CD14-positive monocyte (primary cell): ENCODE data around the gene ADAR. TPM values are rescaled to one million over a fixed set of nuclear protein-coding genes. Genes with fewer than 3 reads are reported as not detected.

Source experiments
- DNase-seq, 3 donors: peaks; one replicate each; pipeline ENCODE4 v3.0.0-alpha.2; 2011 to 2022
- H2AFZ ChIP-seq: 2 replicates; pipeline ENCODE4 v1.6.0; 2012; ENCODE audit warnings: mild to moderate bottlenecking, low read depth, low read length, inconsistent platforms; ENCODE audit not compliant: insufficient read depth, poor library complexity, severe bottlenecking
- H3K27ac ChIP-seq, 2 donors: 1 replicate in 1 of 2; 2 replicates in 1 of 2; pipeline ENCODE4 v1.5.1; 2012 to 2013; ENCODE audit warnings: low read length in 2 of 2, control low read depth in 1 of 2, inconsistent platforms in 1 of 2, low read depth in 1 of 2, mild to moderate bottlenecking in 1 of 2
- H3K27me3 ChIP-seq, 2 donors: one replicate each; pipeline versions ENCODE4 v1.6.0 to v1.6.1; 2011 to 2013; ENCODE audit warnings: low read length in 2 of 2; ENCODE audit not compliant: control insufficient read depth in 2 of 2, insufficient read depth in 2 of 2
- H3K36me3 ChIP-seq, 2 donors: replicated peaks in 1 of 2; 1 replicate in 1 of 2; 2 replicates in 1 of 2; pipeline versions ENCODE4 v1.5.1 to v1.6.1; 2012 to 2013; ENCODE audit warnings: low read length in 2 of 2, control low read depth in 1 of 2, inconsistent platforms in 1 of 2, mild to moderate bottlenecking in 1 of 2; ENCODE audit not compliant: insufficient read depth in 2 of 2, control insufficient read depth in 1 of 2
- H3K4me1 ChIP-seq, 2 donors: 1 replicate in 1 of 2; 2 replicates in 1 of 2; pipeline versions ENCODE4 v1.5.1 to v1.6.1; 2012 to 2013; ENCODE audit warnings: low read length in 2 of 2, control low read depth in 1 of 2, inconsistent platforms in 1 of 2, mild to moderate bottlenecking in 1 of 2, moderate library complexity in 1 of 2; ENCODE audit not compliant: insufficient read depth in 2 of 2, control insufficient read depth in 1 of 2
- H3K4me2 ChIP-seq: replicated peaks from 2 replicates; pipeline ENCODE3; 2012; ENCODE audit warnings: low read length, moderate library complexity, mild to moderate bottlenecking; ENCODE audit not compliant: poor library complexity, severe bottlenecking; ENCODE audit errors: extremely low read depth
- H3K4me3 ChIP-seq, 3 experiments: fragments of 200-600 bp in 1 of 3; sonication (generic) in 1 of 3; replicated peaks in 1 of 3; 1 replicate in 2 of 3; 2 replicates in 1 of 3; pipeline ENCODE4 v1.5.1; 2011 to 2013; ENCODE audit warnings: low read length in 3 of 3, mild to moderate bottlenecking in 3 of 3, control low read depth in 2 of 3, low read depth in 2 of 3, inconsistent platforms in 1 of 3, moderate library complexity in 1 of 3
- H3K79me2 ChIP-seq: 2 replicates; pipeline ENCODE4 v1.6.0; 2012; ENCODE audit warnings: mild to moderate bottlenecking, control low read depth, inconsistent platforms, low read length, moderate library complexity; ENCODE audit not compliant: insufficient read depth
- H3K9ac ChIP-seq: 2 replicates; pipeline ENCODE4 v1.6.0; 2017; ENCODE audit warnings: low read length, mild to moderate bottlenecking; ENCODE audit not compliant: insufficient read depth, poor library complexity, severe bottlenecking
- H3K9me3 ChIP-seq, 2 donors: replicated peaks in 1 of 2; 1 replicate in 1 of 2; 2 replicates in 1 of 2; pipeline versions ENCODE4 v1.5.1 to v1.6.1; 2012 to 2013; ENCODE audit warnings: low read length in 2 of 2, control low read depth in 1 of 2; ENCODE audit not compliant: control insufficient read depth in 1 of 2, insufficient read depth in 1 of 2
- H4K20me1 ChIP-seq: 2 replicates; pipeline ENCODE4 v1.6.0; 2012; ENCODE audit warnings: mild to moderate bottlenecking, low read length, control low read depth, moderate library complexity; ENCODE audit not compliant: insufficient read depth
- H3K27ac Mint-ChIP-seq, 7 donors: one replicate each; pipeline ENCODE4 v1.8.0; 2020; ENCODE audit warnings: mild to moderate bottlenecking in 7 of 7, mixed read lengths in 7 of 7, moderate library complexity in 6 of 7, inconsistent platforms in 2 of 7
- H3K27me3 Mint-ChIP-seq, 3 donors: one replicate each; pipeline ENCODE4 v1.8.0; 2021 to 2022; ENCODE audit warnings: low read depth in 3 of 3, mild to moderate bottlenecking in 3 of 3, mixed read lengths in 3 of 3, moderate library complexity in 3 of 3, inconsistent platforms in 1 of 3
- H3K36me3 Mint-ChIP-seq, 2 donors: one replicate each; pipeline ENCODE4 v1.8.0; 2020; ENCODE audit warnings: mixed read lengths in 2 of 2, inconsistent platforms in 1 of 2, mild to moderate bottlenecking in 1 of 2
- H3K4me1 Mint-ChIP-seq: one replicate; pipeline ENCODE4 v1.8.0; 2020; ENCODE audit warnings: mild to moderate bottlenecking, mixed read lengths
- H3K4me3 Mint-ChIP-seq, 2 donors: one replicate each; pipeline ENCODE4 v1.8.0; 2020; ENCODE audit warnings: mild to moderate bottlenecking in 2 of 2, mixed read lengths in 2 of 2, moderate library complexity in 1 of 2
- H3K9me3 Mint-ChIP-seq, 7 donors: one replicate each; pipeline ENCODE4 v1.8.0; 2020 to 2022; ENCODE audit warnings: mixed read lengths in 7 of 7, mild to moderate bottlenecking in 6 of 7, moderate library complexity in 6 of 7, inconsistent platforms in 2 of 7
- CTCF ChIP-seq: fragments of 200-600 bp; IDR thresholded peaks from one replicate; pipeline ENCODE4 v1.8.0; 2022; ENCODE audit warnings: antibody characterized with exemption, mild to moderate bottlenecking
- WGBS: methylation state at CpG from one replicate; pipeline ENCODE4 v1.1.5; 2013; ENCODE audit warnings: missing lambda C conversion rate; ENCODE audit not compliant: insufficient coverage; 5-methylcytosine and 5-hydroxymethylcytosine counted together
- intact Hi-C, 2 donors: fragments of 100-400 bp; cut with micrococcal nuclease; formaldehyde crosslinking; loops; one replicate each; pipeline versions ENCODE4 v1.15.0 to v1.15.1; 2023
- polyA plus RNA-seq, 3 donors: library from polyadenylated mRNA; depleted of rRNA in 1 of 3; unstranded in 2 of 3; stranded (reverse) in 1 of 3; fragments of 300-500 nt in 2 of 3; fragments of >200 nt in 1 of 3; fragmentation: Illumina TruSeq in 2 of 3; gene quantifications; 1 replicate in 2 of 3; 2 replicates in 1 of 3; pipeline ENCODE4 v1.2.3, GENCODE V29; 2012 to 2021

The ADAR gene
- polyA plus RNA-seq, 3 donors, result 57.3 to 100 (median 91.6) TPM

GRCh38 chr1:154635171-154635570 is 27.2 kb upstream of the ADAR start:
- Histone ChIP-seq H3K4me3 (no peak overlapping the region), H3K27ac (no peak overlapping the region), H3K27me3 (peaks cover 4 to 8% of the 10 kb centered on the region in 2 donors), H3K9me3 (peaks cover 0 to 4% of the 10 kb centered on the region in 2 donors), H4K20me1 (no peaks in the 10 kb centered on the region), H3K4me1 (no peaks in the 10 kb centered on the region), H3K4me2 (no peak overlapping the region), H3K36me3 (no peaks in the 10 kb centered on the region), H3K9ac (no peak overlapping the region), H3K79me2 (no peaks in the 10 kb centered on the region), H2AFZ (no peak overlapping the region)
- peaks cover 0 to 24% (median 12%) of the 10 kb centered on the region in 7 donors for H3K9me3 Mint-ChIP-seq
- H3K27me3 Mint-ChIP-seq, result peaks cover 11 to 23% (median 17%) of the 10 kb centered on the region in 3 donors
- no peak for DNase-seq
- no CpG with 5 or more reads among the region's 2 CpGs for WGBS
- no peak for TF ChIP-seq CTCF
- no peak overlapping the region for H3K4me3 Mint-ChIP-seq
- intact Hi-C loops, result no loop called here
- no peaks in the 10 kb centered on the region for H3K36me3 Mint-ChIP-seq
- no peaks in the 10 kb centered on the region for H3K4me1 Mint-ChIP-seq
- no peak overlapping the region for H3K27ac Mint-ChIP-seq

DNA sequence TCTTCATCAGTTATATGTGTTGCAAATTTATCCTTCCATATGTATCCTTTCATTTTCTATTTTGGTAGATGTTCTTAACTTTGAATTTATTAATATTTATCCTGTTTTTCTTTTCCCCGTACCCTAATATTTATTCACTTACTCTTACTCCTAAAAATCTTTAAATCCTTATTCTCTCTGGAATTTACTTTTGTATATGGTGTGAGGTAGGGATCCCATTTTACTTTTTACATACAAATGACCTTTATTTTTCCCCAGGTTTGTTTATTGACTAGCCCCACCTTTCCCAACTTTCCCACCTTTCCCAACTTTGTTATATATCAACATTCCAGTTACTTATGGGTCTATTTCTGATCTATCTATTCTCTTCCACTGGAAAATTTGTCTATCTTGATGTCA is 21.7 kb upstream of the ADAR start:
- H3K27ac ChIP-seq, result no peak overlapping the region

More for the DNA sequence above, 21.7 kb upstream of the ADAR start:
- no peak for TF ChIP-seq CTCF
- H3K4me3 ChIP-seq, result no peak overlapping the region
- Mint-ChIP-seq H3K36me3 (peaks cover under 1 to 5% of the 10 kb centered on the region in 2 donors), H3K27ac (no peak overlapping the region), H3K4me1 (peaks cover 20% of the 10 kb centered on the region), H3K4me3 (no peak overlapping the region), H3K9me3 (peaks cover 0 to 5% (median 0%) of the 10 kb centered on the region in 7 donors), H3K27me3 (peaks cover 15% of the 10 kb centered on the region in 3 donors)
- DNase-seq, result no peak
- H3K79me2 ChIP-seq, result peaks cover 31% of the 10 kb centered on the region
- peaks cover 14 to 17% of the 10 kb centered on the region in 2 donors for H3K4me1 ChIP-seq
- H4K20me1 ChIP-seq, result no peaks in the 10 kb centered on the region
- H3K36me3 ChIP-seq, result no peaks in the 10 kb centered on the region
- WGBS, result no CpG with 5 or more reads among the region's 1 CpG
- intact Hi-C loops, result no loop called here
- no peaks in the 10 kb centered on the region for H3K9me3 ChIP-seq
- H3K9ac ChIP-seq, result no peak overlapping the region
- peaks cover 2 to 4% of the 10 kb centered on the region in 2 donors for H3K27me3 ChIP-seq
- no peak overlapping the region for H2AFZ ChIP-seq
- H3K4me2 ChIP-seq, result no peak overlapping the region
